Activated CD4-positive, alpha-beta memory T cell treated with anti-CD3 and anti-CD28 coated beads for 36 hours (primary cell): Measurements from ENCODE around the gene TBCB. TPM values are rescaled to one million over a fixed set of nuclear protein-coding genes. Genes with fewer than 3 reads are reported as not detected.

Experiments
- CTCF ChIA-PET: fragments of 350-600 bp; sonication (Branson Sonifier 250); formaldehyde crosslinking; loops from one replicate; lab custom pipeline; 2021; ENCODE audit warnings: antibody characterized with exemption, inconsistent platforms; lab: Charles Lee
- POLR2A ChIA-PET: fragments of 350-600 bp; sonication (Branson Sonifier 250); formaldehyde crosslinking; loops from one replicate; lab custom pipeline; 2021; ENCODE audit warnings: antibody characterized with exemption; lab: Charles Lee
- DNase-seq: peaks from one replicate; pipeline ENCODE4 v3.0.0-alpha.2; 2020
- H3K27ac Mint-ChIP-seq: one replicate; pipeline ENCODE4 v1.8.0; 2021; ENCODE audit warnings: mixed read lengths
- H3K27me3 Mint-ChIP-seq: one replicate; pipeline ENCODE4 v1.8.0; 2021; ENCODE audit warnings: mixed read lengths
- H3K36me3 Mint-ChIP-seq: one replicate; pipeline ENCODE4 v1.8.0; 2021; ENCODE audit warnings: mixed read lengths
- H3K4me1 Mint-ChIP-seq: one replicate; pipeline ENCODE4 v1.8.0; 2021; ENCODE audit warnings: low read depth, mixed read lengths
- H3K4me3 Mint-ChIP-seq: one replicate; pipeline ENCODE4 v1.8.0; 2021; ENCODE audit warnings: mild to moderate bottlenecking, mixed read lengths
- H3K9me3 Mint-ChIP-seq: one replicate; pipeline ENCODE4 v1.8.0; 2021; ENCODE audit warnings: mixed read lengths
- intact Hi-C: fragments of 100-400 bp; cut with micrococcal nuclease; formaldehyde crosslinking; loops from one replicate; pipeline ENCODE4 v1.15.1; 2023
- total RNA-seq, 2 experiments: library from RNA; stranded (reverse); gene quantifications; one replicate each; pipeline ENCODE4 v1.2.3, GENCODE V29; 2021

TBCB gene
- total RNA-seq, 2 experiments from 2014 or later, result 134 to 137 TPM

DNA sequence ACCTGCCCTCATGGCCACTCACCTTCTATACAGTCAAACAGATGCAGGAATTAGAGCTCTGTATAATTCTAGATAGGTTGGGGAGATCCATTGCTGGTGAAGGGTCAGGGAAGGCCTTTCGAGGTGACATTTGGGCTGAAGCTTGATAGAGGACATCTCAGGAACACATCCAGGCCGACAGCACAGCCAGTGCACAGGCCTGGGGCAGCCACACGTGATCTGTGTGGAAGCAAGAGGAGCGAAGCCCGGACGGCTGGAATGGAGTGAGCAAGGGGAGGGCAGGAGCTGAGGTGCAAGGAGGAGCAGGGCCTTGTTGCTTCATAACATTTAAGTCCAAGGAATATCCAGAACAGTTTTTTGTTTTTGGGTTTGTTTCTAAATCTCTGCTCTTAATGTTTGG, 8.8 kb upstream of the TBCB start:
- H3K4me3 Mint-ChIP-seq, result no peak overlapping the region
- intact Hi-C loops, result no loop called here
- POLR2A ChIA-PET, result interaction anchor here (1.6 kb wide), 1 partner anchor 9 kb away, joined by 4 read pairs; the partner anchor contains the start of genes POLR2I and TBCB
- no peak overlapping the region for H3K27ac Mint-ChIP-seq
- no peaks in the 10 kb centered on the region for H3K9me3 Mint-ChIP-seq
- no peaks in the 10 kb centered on the region for H3K4me1 Mint-ChIP-seq
- DNase-seq, result no peak
- H3K27me3 Mint-ChIP-seq, result no peaks in the 10 kb centered on the region
- CTCF ChIA-PET, result interaction anchor here (1.6 kb wide), 1 partner anchor 21 kb away, joined by 5 read pairs; no protein-coding TSS in a partner anchor
- H3K36me3 Mint-ChIP-seq, result peaks cover 11% of the 10 kb centered on the region

DNA sequence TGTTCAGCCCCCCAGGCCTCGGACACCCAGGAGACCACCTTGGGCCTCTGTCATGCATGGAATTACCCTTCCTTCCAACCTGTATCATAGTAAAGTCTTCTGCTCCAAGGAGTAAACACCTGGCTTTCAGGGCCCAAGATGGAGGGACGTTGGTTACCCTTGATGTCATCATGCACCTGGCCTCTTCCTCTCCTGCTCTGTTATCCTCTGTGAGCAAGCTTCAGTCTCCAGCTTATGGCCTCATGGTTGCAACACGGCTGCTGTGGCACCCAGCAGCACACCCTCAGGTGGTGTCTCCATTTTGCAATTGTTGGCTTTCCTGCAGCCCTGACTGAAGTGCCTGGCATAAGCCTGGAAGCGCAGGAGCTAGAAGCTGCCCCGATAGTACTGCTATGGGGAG, 8.3 kb upstream of the TBCB start:
- no peak overlapping the region for H3K4me3 Mint-ChIP-seq
- CTCF ChIA-PET, result interaction anchor here (0.5 to 1.6 kb wide), 2 partner anchors 21 to 268 kb away, joined by 4 to 5 read pairs; no protein-coding TSS in a partner anchor
- no peaks in the 10 kb centered on the region for H3K27me3 Mint-ChIP-seq
- no peaks in the 10 kb centered on the region for H3K4me1 Mint-ChIP-seq
- no peak overlapping the region for H3K27ac Mint-ChIP-seq
- no peak for DNase-seq
- intact Hi-C loops, result no loop called here
- peaks cover 11% of the 10 kb centered on the region for H3K36me3 Mint-ChIP-seq
- POLR2A ChIA-PET, result interaction anchor here (1.6 kb wide), 1 partner anchor 8 kb away, joined by 4 read pairs; the partner anchor contains the start of genes POLR2I and TBCB
- H3K9me3 Mint-ChIP-seq, result no peaks in the 10 kb centered on the region

DNA sequence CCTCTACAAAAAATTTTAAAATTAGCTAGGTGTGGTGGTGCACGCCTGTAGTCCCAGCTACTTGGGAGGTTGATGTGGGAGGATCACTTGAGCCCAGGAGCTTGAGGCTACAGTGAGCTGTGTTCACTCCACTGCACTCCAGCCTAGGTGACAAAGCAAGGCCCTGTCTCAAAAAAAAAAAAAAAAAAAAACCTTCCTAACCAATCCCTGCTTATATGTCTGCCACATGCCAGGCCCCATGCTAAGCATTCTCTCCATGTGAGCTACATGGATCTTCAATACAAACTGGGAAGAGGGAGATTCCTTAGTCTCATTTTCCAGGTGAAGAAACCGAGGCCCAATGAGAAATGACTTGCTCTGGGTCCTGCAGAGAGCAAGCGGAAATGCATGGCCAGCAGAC, 6.6 kb upstream of the TBCB start:
- intact Hi-C loops, result no loop called here
- no peaks in the 10 kb centered on the region for H3K9me3 Mint-ChIP-seq
- DNase-seq, result no peak
- CTCF ChIA-PET, result interaction anchor here (0.6 kb wide), 1 partner anchor 46 kb away, joined by 3 read pairs; no protein-coding TSS in a partner anchor
- no peak overlapping the region for H3K27ac Mint-ChIP-seq
- H3K4me3 Mint-ChIP-seq, result no peak overlapping the region
- peaks cover 14% of the 10 kb centered on the region for H3K36me3 Mint-ChIP-seq
- peaks cover 10% of the 10 kb centered on the region for H3K4me1 Mint-ChIP-seq
- POLR2A ChIA-PET, result no interaction called here
- no peaks in the 10 kb centered on the region for H3K27me3 Mint-ChIP-seq

DNA sequence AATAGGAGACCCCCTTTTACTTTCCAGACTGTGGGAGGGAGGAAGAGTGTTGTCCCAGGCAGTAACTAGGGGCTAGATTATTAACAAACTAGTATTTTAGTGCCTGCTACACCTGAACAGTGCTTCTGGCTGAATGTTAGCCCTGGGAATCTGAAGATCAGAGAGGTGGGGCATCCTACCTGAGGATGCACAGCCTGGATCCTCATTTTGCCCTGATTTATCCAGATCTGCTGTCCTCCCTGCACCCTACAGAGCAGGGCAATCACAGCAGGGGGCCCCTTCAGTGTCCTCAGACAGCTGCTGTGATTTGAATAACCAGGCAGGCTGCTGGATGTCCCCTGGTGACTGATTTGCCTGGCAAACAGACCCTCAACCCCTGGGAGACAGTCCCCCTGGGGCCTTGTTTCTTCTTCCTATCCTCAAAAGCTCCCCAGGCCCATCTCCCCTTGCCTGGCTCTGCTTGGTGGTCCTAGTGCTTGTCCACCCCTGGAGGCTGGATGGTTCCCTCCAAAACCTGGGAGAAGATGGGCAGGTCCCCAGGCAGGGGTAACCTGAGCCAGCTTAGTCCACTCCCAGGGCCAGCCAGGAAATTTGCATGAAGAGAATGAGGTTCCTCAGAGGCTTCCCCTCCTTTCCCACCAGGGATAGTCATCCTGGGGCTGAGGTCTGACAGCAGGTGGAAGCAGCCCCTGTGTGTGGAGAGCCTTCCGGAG, 4.6 kb upstream of the TBCB start, which contains the start of gene OVOL3:
Gene OVOL3, plus strand, starts transcription at position 657 of the 713 bp plus-strand sequence. CDS start 60 bp downstream, outside the sequence.
- H3K4me3 Mint-ChIP-seq, result no peak within 1 kb of the TSS
- H3K27ac Mint-ChIP-seq, result no peak within 1 kb of the TSS
- H3K9me3 Mint-ChIP-seq, result no peaks in the 10 kb centered on the region
- ChIA-PET POLR2A (interaction anchor here (0.8 kb wide), 1 partner anchor 739 kb away, joined by 3 read pairs; no protein-coding TSS in a partner anchor), CTCF (no interaction called here)
- peaks cover 5% of the 10 kb centered on the region for H3K27me3 Mint-ChIP-seq
- peaks cover 24% of the 10 kb centered on the region for H3K36me3 Mint-ChIP-seq
- intact Hi-C loops, result loop anchor here (10.0 kb wide), 2 partner anchors 366 to 396 kb away; partner anchors contain the start of genes IGFLR1, KMT2B, LIN37 and PSENEN
- H3K4me1 Mint-ChIP-seq, result peaks cover 18% of the 10 kb centered on the region
- no peak for DNase-seq

DNA sequence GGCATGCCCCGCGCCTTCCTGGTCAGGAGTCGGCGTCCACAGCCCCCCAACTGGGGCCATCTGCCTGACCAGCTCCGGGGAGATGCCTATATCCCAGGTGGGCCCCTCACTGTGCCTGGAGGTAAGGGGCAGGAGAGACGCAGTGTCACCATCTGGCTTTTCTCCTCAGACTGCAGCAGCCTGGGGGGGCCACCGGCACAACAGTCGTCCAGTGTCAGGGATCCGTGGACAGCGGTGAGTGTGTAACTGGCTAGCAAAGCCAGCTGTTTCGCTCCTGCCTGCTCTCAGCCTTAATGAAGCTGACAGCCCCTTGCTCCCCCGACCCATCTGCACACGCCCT, 4.1 kb upstream of the TBCB start:
- CTCF ChIA-PET, result no interaction called here
- Mint-ChIP-seq H3K36me3 (peaks cover 25% of the 10 kb centered on the region), H3K4me1 (peaks cover 22% of the 10 kb centered on the region), H3K4me3 (no peak overlapping the region), H3K27ac (no peak overlapping the region), H3K27me3 (peaks cover 5% of the 10 kb centered on the region), H3K9me3 (no peaks in the 10 kb centered on the region)
- POLR2A ChIA-PET, result no interaction called here
- DNase-seq, result no peak
- intact Hi-C loops, result loop anchor here (10.0 kb wide), 2 partner anchors 366 to 396 kb away; partner anchors contain the start of genes IGFLR1, KMT2B, LIN37 and PSENEN

DNA sequence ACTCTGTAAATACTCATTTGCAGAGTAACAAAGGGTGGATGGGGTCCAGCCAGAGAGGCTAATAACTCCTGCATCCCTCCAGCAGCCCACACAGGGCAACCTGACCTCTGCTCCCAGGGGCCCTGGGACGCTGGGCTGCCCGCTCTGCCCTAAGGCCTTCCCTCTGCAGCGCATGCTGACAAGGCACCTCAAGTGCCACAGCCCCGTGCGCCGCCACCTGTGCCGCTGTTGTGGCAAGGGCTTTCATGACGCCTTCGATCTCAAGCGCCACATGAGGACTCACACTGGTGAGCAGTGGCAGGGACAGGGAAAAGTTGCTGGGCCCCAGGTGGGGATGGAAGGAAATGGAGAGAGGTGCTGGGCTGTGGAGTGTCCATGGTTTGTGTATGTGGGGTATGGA, 2.6 kb upstream of the TBCB start:
- no peak overlapping the region for H3K27ac Mint-ChIP-seq
- H3K4me1 Mint-ChIP-seq, result peaks cover 32% of the 10 kb centered on the region
- POLR2A ChIA-PET, result no interaction called here
- DNase-seq, result no peak
- H3K9me3 Mint-ChIP-seq, result no peaks in the 10 kb centered on the region
- peaks cover 5% of the 10 kb centered on the region for H3K27me3 Mint-ChIP-seq
- peak overlapping the region; percentile 99 for H3K4me3 Mint-ChIP-seq
- peaks cover 29% of the 10 kb centered on the region for H3K36me3 Mint-ChIP-seq
- intact Hi-C loops, result loop anchor here (10.0 kb wide), 2 partner anchors 368 to 398 kb away; partner anchors contain the start of genes IGFLR1, KMT2B, LIN37 and PSENEN
- CTCF ChIA-PET, result no interaction called here

DNA sequence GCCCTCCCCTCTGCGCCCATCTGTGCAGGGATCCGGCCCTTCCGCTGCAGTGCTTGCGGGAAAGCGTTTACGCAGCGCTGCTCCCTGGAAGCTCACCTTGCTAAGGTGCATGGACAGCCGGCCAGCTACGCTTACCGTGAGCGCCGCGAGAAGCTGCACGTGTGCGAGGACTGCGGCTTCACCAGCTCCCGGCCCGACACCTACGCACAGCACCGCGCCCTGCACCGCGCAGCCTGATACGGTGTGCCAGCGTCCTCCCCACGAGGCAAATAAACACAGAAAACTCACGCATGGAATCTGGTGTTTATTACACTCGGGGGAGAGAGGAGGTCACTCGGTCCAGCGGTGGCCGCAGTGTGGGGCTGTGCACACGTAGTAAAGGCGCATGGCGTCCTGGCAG, 1.8 kb upstream of the TBCB start:
- peak overlapping the region; percentile 94 for H3K27ac Mint-ChIP-seq
- H3K36me3 Mint-ChIP-seq, result peaks cover 33% of the 10 kb centered on the region
- peaks cover 35% of the 10 kb centered on the region for H3K4me1 Mint-ChIP-seq
- CTCF ChIA-PET, result interaction anchor here (1.0 to 1.3 kb wide), 2 partner anchors 14 to 55 kb away, joined by 3 to 11 read pairs; no protein-coding TSS in a partner anchor
- H3K27me3 Mint-ChIP-seq, result peaks cover 5% of the 10 kb centered on the region
- H3K9me3 Mint-ChIP-seq, result no peaks in the 10 kb centered on the region
- no peak for DNase-seq
- POLR2A ChIA-PET, result no interaction called here
- intact Hi-C loops, result loop anchor here (10.0 kb wide), 2 partner anchors 369 to 399 kb away; partner anchors contain the start of genes IGFLR1, KMT2B, LIN37 and PSENEN
- peak overlapping the region; percentile 99 for H3K4me3 Mint-ChIP-seq

DNA sequence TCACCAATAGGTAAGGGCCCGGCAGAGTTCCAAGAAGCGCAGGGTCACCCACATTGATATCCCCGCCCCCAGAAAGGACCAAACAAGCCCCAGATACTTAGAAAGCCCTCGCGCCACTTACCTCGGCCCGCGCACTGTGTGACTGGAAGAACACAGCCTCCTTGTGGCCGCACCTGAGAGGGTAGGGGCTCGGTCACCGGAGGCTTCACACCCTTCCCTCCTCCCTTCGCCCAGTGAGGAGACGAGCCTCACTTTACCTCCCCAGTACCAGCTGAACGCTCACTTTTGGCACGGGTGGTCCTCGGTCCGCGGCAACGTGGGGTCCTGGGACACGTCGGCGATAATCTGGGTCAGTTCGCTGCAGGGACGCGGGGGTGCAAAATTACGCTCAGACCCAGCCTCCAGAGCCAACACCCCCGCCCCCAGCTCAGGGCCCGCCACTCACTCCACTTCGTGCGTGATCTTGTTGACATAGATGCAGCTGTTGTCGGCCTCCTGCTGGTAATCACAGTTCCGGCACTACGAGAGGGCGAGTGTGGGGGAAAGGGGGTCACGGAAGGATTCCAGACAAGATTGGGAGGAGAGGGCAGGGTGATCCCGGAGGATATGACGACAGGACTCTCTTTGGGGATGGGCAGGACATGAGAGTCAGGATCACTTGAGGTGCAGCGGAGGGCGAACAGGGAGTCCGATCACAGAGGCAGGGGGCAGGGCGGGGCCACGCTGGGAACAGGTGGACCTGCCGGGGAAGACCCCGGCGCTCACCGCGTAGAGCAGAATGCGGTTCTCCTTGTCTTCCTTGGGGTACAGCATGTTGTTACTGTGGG, 1.2 kb upstream of the TBCB start:
- H3K27ac Mint-ChIP-seq, result peak overlapping the region; percentile 94
- ChIA-PET CTCF (interaction anchor here (1.0 to 1.9 kb wide), 4 partner anchors 14 to 123 kb away, joined by 3 to 11 read pairs (median 4); no protein-coding TSS in a partner anchor), POLR2A (interaction anchor here (0.8 to 2.7 kb wide), 4 partner anchors 8 to 100 kb away, joined by 3 to 13 read pairs (median 4); partner anchors contain the start of genes ALKBH6 and THAP8)
- H3K27me3 Mint-ChIP-seq, result peaks cover 5% of the 10 kb centered on the region
- peaks cover 35% of the 10 kb centered on the region for H3K4me1 Mint-ChIP-seq
- H3K36me3 Mint-ChIP-seq, result peaks cover 31% of the 10 kb centered on the region
- peak overlapping the region; percentile 99 for H3K4me3 Mint-ChIP-seq
- intact Hi-C loops, result loop anchor here (10.0 kb wide), 2 partner anchors 369 to 399 kb away; partner anchors contain the start of genes IGFLR1, KMT2B, LIN37 and PSENEN
- H3K9me3 Mint-ChIP-seq, result no peaks in the 10 kb centered on the region
- DNase-seq, result peak; percentile 47

DNA sequence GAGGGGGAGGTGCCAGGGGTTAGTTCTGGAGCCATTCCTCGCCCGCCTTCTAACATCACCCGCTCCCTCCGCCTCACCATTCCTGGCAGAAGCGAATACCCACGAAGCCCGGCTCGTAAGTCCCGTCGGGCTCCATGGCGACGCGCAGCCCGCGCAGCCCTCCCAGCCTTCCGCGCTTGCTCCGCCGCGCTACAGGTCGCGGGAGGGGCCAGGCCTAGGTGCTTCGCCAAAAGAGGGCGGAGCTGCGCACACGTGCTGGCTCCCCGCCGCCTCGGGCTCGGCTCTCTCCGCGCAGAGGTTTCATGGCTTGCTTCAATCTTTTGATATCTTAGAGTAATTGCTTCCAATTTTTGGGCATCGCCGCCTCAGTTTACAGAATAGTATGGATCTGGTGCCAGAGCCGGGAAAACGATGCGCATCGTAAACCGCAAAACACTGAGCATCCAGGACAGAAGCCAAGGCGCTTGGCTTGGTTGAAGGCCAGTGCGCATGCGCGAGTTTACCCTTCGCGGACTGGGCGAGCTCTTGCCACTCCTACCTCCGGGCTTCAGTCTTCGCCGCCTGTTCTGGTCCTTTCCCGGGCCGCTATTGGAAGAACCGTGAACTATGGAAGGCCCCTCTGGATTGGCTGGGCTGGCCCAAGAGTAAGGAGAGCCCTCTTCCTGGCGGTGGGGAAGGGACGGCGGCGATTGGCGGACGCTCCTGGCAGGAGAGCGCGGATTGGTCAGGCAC, 381 bp upstream of the TBCB start, which contains the start of gene POLR2I:
Gene POLR2I, minus strand, starts transcription at position 155 of the 732 bp plus-strand sequence. Its CDS starts 19 bp downstream, at position 136.
- peaks cover 30% of the 10 kb centered on the region for H3K36me3 Mint-ChIP-seq
- peaks cover 5% of the 10 kb centered on the region for H3K27me3 Mint-ChIP-seq
- peak; percentile 99 for DNase-seq
- H3K27ac Mint-ChIP-seq, result peak within 1 kb of the TSS; percentile 94
- peaks cover 36% of the 10 kb centered on the region for H3K4me1 Mint-ChIP-seq
- POLR2A ChIA-PET, result interaction anchor here (0.8 to 2.7 kb wide), 7 partner anchors 9 to 101 kb away, joined by 3 to 13 read pairs (median 4); partner anchors contain the start of genes ALKBH6, ZNF146 and ZNF565
- peak within 1 kb of the TSS; percentile 99 for H3K4me3 Mint-ChIP-seq
- intact Hi-C loops, result loop anchor here (1.0 to 10.0 kb wide), 8 partner anchors 12 to 400 kb away; partner anchors contain the start of genes ALKBH6, IGFLR1, KMT2B and LIN37
- no peaks in the 10 kb centered on the region for H3K9me3 Mint-ChIP-seq
- CTCF ChIA-PET, result interaction anchor here (1.1 to 2.8 kb wide), 4 partner anchors 13 to 123 kb away, joined by 3 to 22 read pairs (median 4); no protein-coding TSS in a partner anchor

DNA sequence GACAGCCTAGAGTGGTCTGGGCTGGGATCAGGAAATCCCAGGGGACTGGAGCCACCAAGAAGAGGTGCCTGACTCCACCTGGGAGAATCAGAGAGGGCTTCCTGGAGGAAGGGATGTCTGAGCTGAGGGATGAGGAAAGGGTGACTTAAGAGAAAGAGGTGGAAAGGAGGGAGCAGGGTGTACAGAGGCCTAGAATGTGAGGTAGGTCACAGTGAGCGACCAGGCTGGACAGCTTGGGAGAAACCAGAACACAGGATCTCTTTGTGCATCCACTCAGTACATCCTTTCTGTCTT, 1.0 kb downstream of the TBCB start:
- Mint-ChIP-seq H3K4me1 (peaks cover 38% of the 10 kb centered on the region), H3K27me3 (peaks cover 5% of the 10 kb centered on the region), H3K27ac (peak overlapping the region; percentile 94), H3K36me3 (peaks cover 32% of the 10 kb centered on the region), H3K4me3 (peak overlapping the region; percentile 99), H3K9me3 (no peaks in the 10 kb centered on the region)
- POLR2A ChIA-PET, result interaction anchor here (1.9 to 2.7 kb wide), 2 partner anchors 11 to 99 kb away, joined by 9 to 13 read pairs; partner anchors contain the start of genes ZNF146 and ZNF565
- intact Hi-C loops, result loop anchor here (5.0 to 10.0 kb wide), 3 partner anchors 371 to 401 kb away; partner anchors contain the start of genes IGFLR1, KMT2B, LIN37 and PSENEN
- CTCF ChIA-PET, result interaction anchor here (0.6 to 2.8 kb wide), 3 partner anchors 12 to 99 kb away, joined by 3 to 22 read pairs (median 4); no protein-coding TSS in a partner anchor
- no peak for DNase-seq
